Amniotic stem cell (primary cell): ENCODE measurements around the gene CORO7.

Experiments
- DNase-seq: peaks from one replicate; lab custom pipeline; 2025; lab: John Stamatoyannopoulos, UW

CORO7 gene

GRCh38 chr16:4384509-4384942 lies 31.9 kb downstream of the CORO7 start:
- DNase-seq = peak; percentile 35

GRCh38 chr16:4383591-4384444 lies 32.6 kb downstream of the CORO7 start:
- no peak for DNase-seq

GRCh38 chr16:4382795-4383357 lies 33.5 kb downstream of the CORO7 start:
- DNase-seq = no peak

- no peak for DNase-seq
Measured at GRCh38 chr16:4381935-4382794, 34.2 kb downstream of the CORO7 start.

GRCh38 chr16:4381072-4381934 lies 35.1 kb downstream of the CORO7 start:
- no peak for DNase-seq

- DNase-seq = no peak
Measured at GRCh38 chr16:4380119-4381063, 36.0 kb downstream of the CORO7 start.

- DNase-seq = no peak
Measured at GRCh38 chr16:4378999-4379690, 37.3 kb downstream of the CORO7 start.

- DNase-seq = no peak
Measured at GRCh38 chr16:4378161-4378666, 38.2 kb downstream of the CORO7 start.

- no peak for DNase-seq
Measured at GRCh38 chr16:4377573-4378154, 38.7 kb downstream of the CORO7 start.

- DNase-seq = no peak
Measured at GRCh38 chr16:4376893-4377572, 39.4 kb downstream of the CORO7 start.

- peak; percentile 36 for DNase-seq
Measured at GRCh38 chr16:4376126-4376892, 40.1 kb downstream of the CORO7 start.

- DNase-seq = no peak
Measured at GRCh38 chr16:4375717-4376116, 40.7 kb downstream of the CORO7 start.

- DNase-seq = peak; percentile 76
Measured at GRCh38 chr16:4373909-4374742, 42.3 kb downstream of the CORO7 start.

- no peak for DNase-seq
Measured at GRCh38 chr16:4373356-4373908, 43.0 kb downstream of the CORO7 start.

- no peak for DNase-seq
Measured at GRCh38 chr16:4372578-4373355, 43.6 kb downstream of the CORO7 start.
